Caco-2 (cell line): Measurements from ENCODE around the gene GBP2. TPM values are rescaled to one million over a fixed set of nuclear protein-coding genes. Genes with fewer than 3 reads are reported as not detected.

Experiments used
- BruUV-seq: library from RNA; stranded (reverse); fragments of 400-500 nt; replicated peaks from 2 replicates; lab custom pipeline; 2021; lab: Mats Ljungman, UMichigan
- CTCF ChIA-PET: fragments of 300-600 bp; sonication (Branson Sonifier 250); formaldehyde crosslinking; loops from one replicate; lab custom pipeline; 2022; ENCODE audit warnings: antibody characterized with exemption; lab: Charles Lee
- POLR2A ChIA-PET: fragments of 300-600 bp; sonication (Branson Sonifier 250); formaldehyde crosslinking; loops from one replicate; lab custom pipeline; 2022; ENCODE audit warnings: antibody characterized with exemption; lab: Charles Lee
- DNase-seq, 2 experiments: peaks; one replicate each; pipeline versions ENCODE4 v3.0.0 to v3.0.0-alpha.2; 2020 to 2022
- H3K27me3 ChIP-seq: replicated peaks from 2 replicates; pipeline ENCODE4 v1.6.0; 2011; ENCODE audit warnings: low read length; ENCODE audit not compliant: control insufficient read depth, insufficient read depth
- H3K36me3 ChIP-seq: 2 replicates; pipeline ENCODE4 v1.5.1; 2011; ENCODE audit warnings: low read length; ENCODE audit not compliant: control insufficient read depth, insufficient read depth
- H3K4me1 ChIP-seq: fragments of 250-450 bp; sonication (Bioruptor Pico); 2 replicates; pipeline ENCODE4 v1.5.1; 2020; ENCODE audit warnings: mild to moderate bottlenecking
- H3K4me3 ChIP-seq: 2 replicates; pipeline ENCODE4 v1.5.1; 2011; ENCODE audit warnings: low read depth, mild to moderate bottlenecking, control low read depth, low read length
- H3K9me3 ChIP-seq: fragments of 250-450 bp; sonication (Bioruptor Pico); 2 replicates; pipeline ENCODE4 v1.5.1; 2020; ENCODE audit warnings: mild to moderate bottlenecking, moderate library complexity
- H3K27ac Mint-ChIP-seq: one replicate; pipeline ENCODE4 v1.8.0; 2022; ENCODE audit warnings: mixed read lengths; ENCODE audit not compliant: unreplicated experiment
- H3K27me3 Mint-ChIP-seq: one replicate; pipeline ENCODE4 v1.8.0; 2022; ENCODE audit warnings: mixed read lengths; ENCODE audit not compliant: insufficient read depth, unreplicated experiment
- H3K36me3 Mint-ChIP-seq: one replicate; pipeline ENCODE4 v1.8.0; 2022; ENCODE audit warnings: mild to moderate bottlenecking, mixed read lengths; ENCODE audit not compliant: insufficient read depth, unreplicated experiment
- H3K4me1 Mint-ChIP-seq: one replicate; pipeline ENCODE4 v1.8.0; 2022; ENCODE audit warnings: low read depth, mixed read lengths; ENCODE audit not compliant: unreplicated experiment
- H3K4me3 Mint-ChIP-seq: one replicate; pipeline ENCODE4 v1.8.0; 2022; ENCODE audit warnings: mild to moderate bottlenecking, moderate library complexity, mixed read lengths; ENCODE audit not compliant: unreplicated experiment
- H3K9me3 Mint-ChIP-seq: one replicate; pipeline ENCODE4 v1.8.0; 2022; ENCODE audit warnings: mixed read lengths; ENCODE audit not compliant: unreplicated experiment
- CTCF ChIP-seq, 2 experiments: fragments of 200-600 bp in 1 of 2; IDR thresholded peaks; 1 replicate in 1 of 2; 2 replicates in 1 of 2; pipeline versions ENCODE4 v1.5.1 to v1.8.0; 2011 to 2022; ENCODE audit warnings: antibody characterized with exemption in 1 of 2, control low read depth in 1 of 2, inconsistent platforms in 1 of 2, low read depth in 1 of 2, low read length in 1 of 2, mild to moderate bottlenecking in 1 of 2, moderate library complexity in 1 of 2; ENCODE audit not compliant: insufficient read depth in 1 of 2, severe bottlenecking in 1 of 2, unreplicated experiment in 1 of 2
- intact Hi-C: fragments of 100-400 bp; cut with micrococcal nuclease; formaldehyde crosslinking; loops from one replicate; pipeline ENCODE4 v1.10.0; 2022; ENCODE audit not compliant: unreplicated experiment
- total RNA-seq: library from RNA; stranded (reverse); gene quantifications from 2 replicates; pipeline ENCODE4 v1.2.3, GENCODE V29; 2022

The GBP2 gene
- total RNA-seq, 1 experiment from 2014 or later: 0.23 TPM

- no peaks in the 10 kb centered on the region; the same call in 1 of the 2 replicates for H3K27me3 ChIP-seq
- no peaks in the 10 kb centered on the region for H3K36me3 Mint-ChIP-seq
- no peaks in the 10 kb centered on the region for H3K4me1 Mint-ChIP-seq
- H3K27ac Mint-ChIP-seq: no peak overlapping the region
- no peak for DNase-seq
- no peaks in the 10 kb centered on the region for H3K9me3 ChIP-seq
- BruUV-seq: no TSS peak
- ChIA-PET POLR2A (no interaction called here), CTCF (no interaction called here)
- no peaks in the 10 kb centered on the region for H3K4me1 ChIP-seq
- H3K27me3 Mint-ChIP-seq: no peaks in the 10 kb centered on the region
- H3K4me3 Mint-ChIP-seq: no peak overlapping the region
- intact Hi-C loops: no loop called here
- no peaks in the 10 kb centered on the region for H3K36me3 ChIP-seq
- no peak for TF ChIP-seq CTCF (IDR thresholded peaks at IDR 0.05; ENCODE audit: insufficient read depth in 1 of 2, low read depth in 1 of 2, low read length in 1 of 2, severe bottlenecking in 1 of 2, unreplicated experiment in 1 of 2)
- no peaks in the 10 kb centered on the region for H3K9me3 Mint-ChIP-seq
- H3K4me3 ChIP-seq: no peak overlapping the region
Measured at GRCh38 chr1:89169166-89169565, 43.3 kb upstream of the GBP2 start.

- ChIA-PET POLR2A (no interaction called here), CTCF (no interaction called here)
Measured at GRCh38 chr1:89167590-89168230, 41.8 kb upstream of the GBP2 start.

GRCh38 chr1:89166705-89167104 lies 40.8 kb upstream of the GBP2 start:
- POLR2A ChIA-PET: no interaction called here
- no peak overlapping the region for H3K4me3 Mint-ChIP-seq
- intact Hi-C loops: no loop called here
- no peaks in the 10 kb centered on the region for H3K27me3 Mint-ChIP-seq
- no TSS peak for BruUV-seq
- H3K9me3 Mint-ChIP-seq: no peaks in the 10 kb centered on the region
- no peaks in the 10 kb centered on the region for H3K36me3 Mint-ChIP-seq
- Histone ChIP-seq H3K4me3 (no peak overlapping the region), H3K9me3 (no peaks in the 10 kb centered on the region), H3K36me3 (no peaks in the 10 kb centered on the region), H3K4me1 (no peaks in the 10 kb centered on the region), H3K27me3 (no peaks in the 10 kb centered on the region; the same call in 1 of the 2 replicates)
- no peak for TF ChIP-seq CTCF (IDR thresholded peaks at IDR 0.05; ENCODE audit: insufficient read depth in 1 of 2, low read depth in 1 of 2, low read length in 1 of 2, severe bottlenecking in 1 of 2, unreplicated experiment in 1 of 2)
- no peak overlapping the region for H3K27ac Mint-ChIP-seq
- CTCF ChIA-PET: no interaction called here
- H3K4me1 Mint-ChIP-seq: no peaks in the 10 kb centered on the region
- DNase-seq: no peak

More at GRCh38 chr1:89167590-89168230, 41.8 kb upstream of the GBP2 start:
- Mint-ChIP-seq H3K36me3 (no peaks in the 10 kb centered on the region), H3K27me3 (no peaks in the 10 kb centered on the region), H3K9me3 (no peaks in the 10 kb centered on the region), H3K27ac (no peak overlapping the region), H3K4me1 (no peaks in the 10 kb centered on the region), H3K4me3 (no peak overlapping the region)
- Histone ChIP-seq H3K36me3 (no peaks in the 10 kb centered on the region), H3K4me3 (no peak overlapping the region), H3K4me1 (no peaks in the 10 kb centered on the region), H3K27me3 (no peaks in the 10 kb centered on the region; the same call in 1 of the 2 replicates), H3K9me3 (no peaks in the 10 kb centered on the region)
- intact Hi-C loops: no loop called here
- no peak for DNase-seq
- BruUV-seq: no TSS peak
- no peak for TF ChIP-seq CTCF (IDR thresholded peaks at IDR 0.05; ENCODE audit: insufficient read depth in 1 of 2, low read depth in 1 of 2, low read length in 1 of 2, severe bottlenecking in 1 of 2, unreplicated experiment in 1 of 2)
